CD14-positive monocyte (primary cell): ENCODE measurements around the gene ZNF335. TPM values are rescaled to one million over a fixed set of nuclear protein-coding genes. Genes with fewer than 3 reads are reported as not detected.

ENCODE experiments used
- DNase-seq, 3 donors: peaks; one replicate each; pipeline ENCODE4 v3.0.0-alpha.2; 2011 to 2022
- H2AFZ ChIP-seq: 2 replicates; pipeline ENCODE4 v1.6.0; 2012; ENCODE audit warnings: mild to moderate bottlenecking, low read depth, low read length, inconsistent platforms; ENCODE audit not compliant: insufficient read depth, poor library complexity, severe bottlenecking
- H3K27ac ChIP-seq, 2 donors: 1 replicate in 1 of 2; 2 replicates in 1 of 2; pipeline ENCODE4 v1.5.1; 2012 to 2013; ENCODE audit warnings: low read length in 2 of 2, control low read depth in 1 of 2, inconsistent platforms in 1 of 2, low read depth in 1 of 2, mild to moderate bottlenecking in 1 of 2
- H3K27me3 ChIP-seq, 2 donors: one replicate each; pipeline versions ENCODE4 v1.6.0 to v1.6.1; 2011 to 2013; ENCODE audit warnings: low read length in 2 of 2; ENCODE audit not compliant: control insufficient read depth in 2 of 2, insufficient read depth in 2 of 2
- H3K36me3 ChIP-seq, 2 donors: replicated peaks in 1 of 2; 1 replicate in 1 of 2; 2 replicates in 1 of 2; pipeline versions ENCODE4 v1.5.1 to v1.6.1; 2012 to 2013; ENCODE audit warnings: low read length in 2 of 2, control low read depth in 1 of 2, inconsistent platforms in 1 of 2, mild to moderate bottlenecking in 1 of 2; ENCODE audit not compliant: insufficient read depth in 2 of 2, control insufficient read depth in 1 of 2
- H3K4me1 ChIP-seq, 2 donors: 1 replicate in 1 of 2; 2 replicates in 1 of 2; pipeline versions ENCODE4 v1.5.1 to v1.6.1; 2012 to 2013; ENCODE audit warnings: low read length in 2 of 2, control low read depth in 1 of 2, inconsistent platforms in 1 of 2, mild to moderate bottlenecking in 1 of 2, moderate library complexity in 1 of 2; ENCODE audit not compliant: insufficient read depth in 2 of 2, control insufficient read depth in 1 of 2
- H3K4me2 ChIP-seq: replicated peaks from 2 replicates; pipeline ENCODE3; 2012; ENCODE audit warnings: low read length, moderate library complexity, mild to moderate bottlenecking; ENCODE audit not compliant: poor library complexity, severe bottlenecking; ENCODE audit errors: extremely low read depth
- H3K4me3 ChIP-seq, 3 experiments: fragments of 200-600 bp in 1 of 3; sonication (generic) in 1 of 3; replicated peaks in 1 of 3; 1 replicate in 2 of 3; 2 replicates in 1 of 3; pipeline ENCODE4 v1.5.1; 2011 to 2013; ENCODE audit warnings: low read length in 3 of 3, mild to moderate bottlenecking in 3 of 3, control low read depth in 2 of 3, low read depth in 2 of 3, inconsistent platforms in 1 of 3, moderate library complexity in 1 of 3
- H3K79me2 ChIP-seq: 2 replicates; pipeline ENCODE4 v1.6.0; 2012; ENCODE audit warnings: mild to moderate bottlenecking, control low read depth, inconsistent platforms, low read length, moderate library complexity; ENCODE audit not compliant: insufficient read depth
- H3K9ac ChIP-seq: 2 replicates; pipeline ENCODE4 v1.6.0; 2017; ENCODE audit warnings: low read length, mild to moderate bottlenecking; ENCODE audit not compliant: insufficient read depth, poor library complexity, severe bottlenecking
- H3K9me3 ChIP-seq, 2 donors: replicated peaks in 1 of 2; 1 replicate in 1 of 2; 2 replicates in 1 of 2; pipeline versions ENCODE4 v1.5.1 to v1.6.1; 2012 to 2013; ENCODE audit warnings: low read length in 2 of 2, control low read depth in 1 of 2; ENCODE audit not compliant: control insufficient read depth in 1 of 2, insufficient read depth in 1 of 2
- H4K20me1 ChIP-seq: 2 replicates; pipeline ENCODE4 v1.6.0; 2012; ENCODE audit warnings: mild to moderate bottlenecking, low read length, control low read depth, moderate library complexity; ENCODE audit not compliant: insufficient read depth
- H3K27ac Mint-ChIP-seq, 7 donors: one replicate each; pipeline ENCODE4 v1.8.0; 2020; ENCODE audit warnings: mild to moderate bottlenecking in 7 of 7, mixed read lengths in 7 of 7, moderate library complexity in 6 of 7, inconsistent platforms in 2 of 7
- H3K27me3 Mint-ChIP-seq, 3 donors: one replicate each; pipeline ENCODE4 v1.8.0; 2021 to 2022; ENCODE audit warnings: low read depth in 3 of 3, mild to moderate bottlenecking in 3 of 3, mixed read lengths in 3 of 3, moderate library complexity in 3 of 3, inconsistent platforms in 1 of 3
- H3K36me3 Mint-ChIP-seq, 2 donors: one replicate each; pipeline ENCODE4 v1.8.0; 2020; ENCODE audit warnings: mixed read lengths in 2 of 2, inconsistent platforms in 1 of 2, mild to moderate bottlenecking in 1 of 2
- H3K4me1 Mint-ChIP-seq: one replicate; pipeline ENCODE4 v1.8.0; 2020; ENCODE audit warnings: mild to moderate bottlenecking, mixed read lengths
- H3K4me3 Mint-ChIP-seq, 2 donors: one replicate each; pipeline ENCODE4 v1.8.0; 2020; ENCODE audit warnings: mild to moderate bottlenecking in 2 of 2, mixed read lengths in 2 of 2, moderate library complexity in 1 of 2
- H3K9me3 Mint-ChIP-seq, 7 donors: one replicate each; pipeline ENCODE4 v1.8.0; 2020 to 2022; ENCODE audit warnings: mixed read lengths in 7 of 7, mild to moderate bottlenecking in 6 of 7, moderate library complexity in 6 of 7, inconsistent platforms in 2 of 7
- WGBS: methylation state at CpG from one replicate; pipeline ENCODE4 v1.1.5; 2013; ENCODE audit warnings: missing lambda C conversion rate; ENCODE audit not compliant: insufficient coverage; 5-methylcytosine and 5-hydroxymethylcytosine counted together
- intact Hi-C, 2 donors: fragments of 100-400 bp; cut with micrococcal nuclease; formaldehyde crosslinking; loops; one replicate each; pipeline versions ENCODE4 v1.15.0 to v1.15.1; 2023
- polyA plus RNA-seq, 3 donors: library from polyadenylated mRNA; depleted of rRNA in 1 of 3; unstranded in 2 of 3; stranded (reverse) in 1 of 3; fragments of 300-500 nt in 2 of 3; fragments of >200 nt in 1 of 3; fragmentation: Illumina TruSeq in 2 of 3; gene quantifications; 1 replicate in 2 of 3; 2 replicates in 1 of 3; pipeline ENCODE4 v1.2.3, GENCODE V29; 2012 to 2021
- TF ChIP-seq, protein P1 (sequence below): fragments of 200-600 bp; IDR thresholded peaks from one replicate; pipeline ENCODE4 v1.8.0; 2022; ENCODE audit warnings: antibody characterized with exemption, mild to moderate bottlenecking

The ZNF335 gene
- polyA plus RNA-seq, 3 donors = 2.7 to 39.6 (median 3.1) TPM

GRCh38 chr20:46013322-46013828 is 41.4 kb upstream of the ZNF335 start:
- intact Hi-C loops = loop anchor here (1.0 to 10.0 kb wide), 4 partner anchors 26 to 161 kb away; partner anchors contain the start of gene NCOA5 (in 1 of the 2)

GRCh38 chr20:46012921-46013320 is 40.9 kb upstream of the ZNF335 start:
- Histone ChIP-seq H3K9me3 (peaks cover 0 to 5% of the 10 kb centered on the region in 2 donors), H2AFZ (no peak overlapping the region), H3K4me3 (peak overlapping the region in 1 of 3 experiments; percentile 50), H3K36me3 (no peaks in the 10 kb centered on the region), H4K20me1 (peaks cover 4% of the 10 kb centered on the region), H3K9ac (no peak overlapping the region), H3K79me2 (no peaks in the 10 kb centered on the region), H3K4me1 (peaks cover 61 to 66% of the 10 kb centered on the region in 2 donors), H3K27ac (no peak overlapping the region), H3K4me2 (peak overlapping the region; percentile 59), H3K27me3 (peaks cover 13 to 78% of the 10 kb centered on the region in 2 donors)
- peak in 1 of 3 donors; percentile 12 for DNase-seq
- Mint-ChIP-seq H3K9me3 (peaks cover 5 to 30% (median 22%) of the 10 kb centered on the region in 7 donors), H3K27ac (peak overlapping the region in 1 of 7 donors; percentile 66), H3K4me3 (peak overlapping the region; percentile 49 to 85), H3K36me3 (peaks cover 0 to 29% of the 10 kb centered on the region in 2 donors), H3K27me3 (peaks cover 74 to 86% (median 77%) of the 10 kb centered on the region in 3 donors), H3K4me1 (peaks cover 58% of the 10 kb centered on the region)
- intact Hi-C loops = loop anchor here (1.0 to 10.0 kb wide), 4 partner anchors 26 to 162 kb away; partner anchors contain the start of gene NCOA5 (in 1 of the 2)
- WGBS = 42% methylated on average over 8 of the region's 10 CpGs
- TF ChIP-seq, protein P1, sequence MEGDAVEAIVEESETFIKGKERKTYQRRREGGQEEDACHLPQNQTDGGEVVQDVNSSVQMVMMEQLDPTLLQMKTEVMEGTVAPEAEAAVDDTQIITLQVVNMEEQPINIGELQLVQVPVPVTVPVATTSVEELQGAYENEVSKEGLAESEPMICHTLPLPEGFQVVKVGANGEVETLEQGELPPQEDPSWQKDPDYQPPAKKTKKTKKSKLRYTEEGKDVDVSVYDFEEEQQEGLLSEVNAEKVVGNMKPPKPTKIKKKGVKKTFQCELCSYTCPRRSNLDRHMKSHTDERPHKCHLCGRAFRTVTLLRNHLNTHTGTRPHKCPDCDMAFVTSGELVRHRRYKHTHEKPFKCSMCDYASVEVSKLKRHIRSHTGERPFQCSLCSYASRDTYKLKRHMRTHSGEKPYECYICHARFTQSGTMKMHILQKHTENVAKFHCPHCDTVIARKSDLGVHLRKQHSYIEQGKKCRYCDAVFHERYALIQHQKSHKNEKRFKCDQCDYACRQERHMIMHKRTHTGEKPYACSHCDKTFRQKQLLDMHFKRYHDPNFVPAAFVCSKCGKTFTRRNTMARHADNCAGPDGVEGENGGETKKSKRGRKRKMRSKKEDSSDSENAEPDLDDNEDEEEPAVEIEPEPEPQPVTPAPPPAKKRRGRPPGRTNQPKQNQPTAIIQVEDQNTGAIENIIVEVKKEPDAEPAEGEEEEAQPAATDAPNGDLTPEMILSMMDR = no peak

More at GRCh38 chr20:46013322-46013828, 41.4 kb upstream of the ZNF335 start:
- peaks cover 4% of the 10 kb centered on the region for H4K20me1 ChIP-seq
- 1% methylated on average over 20 of the region's 29 CpGs for WGBS
- H3K27ac ChIP-seq = no peak overlapping the region
- H3K27me3 ChIP-seq = peaks cover 13 to 77% of the 10 kb centered on the region in 2 donors
- peaks cover 54% of the 10 kb centered on the region for H3K4me1 Mint-ChIP-seq
- H3K36me3 ChIP-seq = no peaks in the 10 kb centered on the region
- no peak for DNase-seq
- H3K27me3 Mint-ChIP-seq = peaks cover 73 to 83% (median 76%) of the 10 kb centered on the region in 3 donors
- H3K4me3 ChIP-seq = peak overlapping the region in 1 of 3 experiments; percentile 50
- TF ChIP-seq, protein P1 = no peak
- no peaks in the 10 kb centered on the region for H3K79me2 ChIP-seq
- peaks cover 5 to 30% (median 22%) of the 10 kb centered on the region in 7 donors for H3K9me3 Mint-ChIP-seq
- H2AFZ ChIP-seq = peak overlapping the region; percentile 52
- peaks cover 0 to 26% of the 10 kb centered on the region in 2 donors for H3K36me3 Mint-ChIP-seq
- peak overlapping the region in 3 of 7 donors; percentile 26 to 79 (median 66) for H3K27ac Mint-ChIP-seq
- H3K4me2 ChIP-seq = peak overlapping the region; percentile 59
- H3K4me1 ChIP-seq = peaks cover 56 to 61% of the 10 kb centered on the region in 2 donors
- no peak overlapping the region for H3K9ac ChIP-seq
- H3K9me3 ChIP-seq = peaks cover 0 to 5% of the 10 kb centered on the region in 2 donors
- peak overlapping the region; percentile 61 to 85 for H3K4me3 Mint-ChIP-seq
